Osteoblast (primary cell): ENCODE data around the gene PRRG2. TPM values are rescaled to one million over a fixed set of nuclear protein-coding genes. Genes with fewer than 3 reads are reported as not detected.

Source experiments
- DNase-seq: peaks from one replicate; pipeline ENCODE4 v3.0.0; 2011; ENCODE audit warnings: low spot score, mixed read lengths; ENCODE audit not compliant: insufficient read length; ENCODE audit errors: missing footprints
- H2AFZ ChIP-seq: 2 replicates; pipeline ENCODE4 v1.6.0; 2011; ENCODE audit warnings: mild to moderate bottlenecking, low read length
- H3K27ac ChIP-seq: 2 replicates; pipeline ENCODE4 v1.5.1; 2011; ENCODE audit warnings: mild to moderate bottlenecking, low read depth, low read length, moderate library complexity
- H3K27me3 ChIP-seq: 2 replicates; pipeline ENCODE4 v1.6.0; 2012; ENCODE audit warnings: mild to moderate bottlenecking, control low read depth, inconsistent platforms, low read length, moderate library complexity; ENCODE audit not compliant: insufficient read depth
- H3K36me3 ChIP-seq: 2 replicates; pipeline ENCODE4 v1.5.1; 2011; ENCODE audit warnings: mild to moderate bottlenecking, low read length, control low read depth, moderate library complexity; ENCODE audit not compliant: insufficient read depth
- H3K4me1 ChIP-seq: 2 replicates; pipeline ENCODE4 v1.5.1; 2011; ENCODE audit warnings: mild to moderate bottlenecking, low read length, control low read depth, moderate library complexity; ENCODE audit not compliant: insufficient read depth
- H3K4me2 ChIP-seq: 2 replicates; pipeline ENCODE4 v1.6.0; 2011; ENCODE audit warnings: mild to moderate bottlenecking, low read length; ENCODE audit not compliant: insufficient read depth
- H3K4me3 ChIP-seq: fragments of 200-600 bp; sonication (generic); 3 replicates; pipeline ENCODE4 v1.5.1; 2012; ENCODE audit warnings: mild to moderate bottlenecking, low read length, inconsistent platforms; ENCODE audit not compliant: insufficient read depth
- H3K79me2 ChIP-seq: 2 replicates; pipeline ENCODE4 v1.6.0; 2012; ENCODE audit warnings: mild to moderate bottlenecking, low read length, control low read depth, inconsistent platforms; ENCODE audit not compliant: insufficient read depth
- H3K9me3 ChIP-seq: 2 replicates; pipeline ENCODE4 v1.5.1; 2011; ENCODE audit warnings: low read depth, low read length, control low read depth
- H4K20me1 ChIP-seq: 2 replicates; pipeline ENCODE4 v1.6.0; 2012; ENCODE audit warnings: mild to moderate bottlenecking, low read length, control low read depth; ENCODE audit not compliant: insufficient read depth
- CTCF ChIP-seq: IDR thresholded peaks from 2 replicates; pipeline ENCODE4 v1.5.1; 2011; ENCODE audit warnings: mild to moderate bottlenecking, low read depth, low read length, moderate library complexity; ENCODE audit errors: extremely low read depth
- total RNA-seq: library from RNA; depleted of rRNA; stranded (reverse); fragments of >200 nt; gene quantifications from 2 replicates; pipeline ENCODE4 v1.2.3, GENCODE V29; 2012

The PRRG2 gene
- total RNA-seq, 1 donor = under 0.01 TPM

GRCh38 chr19:49542446-49542845, 38.7 kb upstream of the PRRG2 start:
- H4K20me1 ChIP-seq = peaks cover 5% of the 10 kb centered on the region
- no peaks in the 10 kb centered on the region for H3K4me1 ChIP-seq
- peak; percentile 81 for DNase-seq
- H2AFZ ChIP-seq = no peak overlapping the region
- no peaks in the 10 kb centered on the region for H3K79me2 ChIP-seq
- no peaks in the 10 kb centered on the region for H3K27me3 ChIP-seq
- no peak for TF ChIP-seq CTCF
- H3K4me3 ChIP-seq = no peak overlapping the region
- H3K4me2 ChIP-seq = no peak overlapping the region
- no peak overlapping the region for H3K27ac ChIP-seq
- no peaks in the 10 kb centered on the region for H3K9me3 ChIP-seq
- H3K36me3 ChIP-seq = peaks cover 59% of the 10 kb centered on the region

- Histone ChIP-seq H2AFZ (no peak overlapping the region), H3K4me3 (no peak overlapping the region), H3K9me3 (no peaks in the 10 kb centered on the region), H3K79me2 (no peaks in the 10 kb centered on the region), H3K27me3 (no peaks in the 10 kb centered on the region), H3K36me3 (peaks cover 55% of the 10 kb centered on the region), H3K4me1 (no peaks in the 10 kb centered on the region), H3K4me2 (no peak overlapping the region), H3K27ac (no peak overlapping the region), H4K20me1 (peaks cover 5% of the 10 kb centered on the region)
- TF ChIP-seq CTCF = no peak
- peak; percentile 41 for DNase-seq
Measured at GRCh38 chr19:49543032-49543431, 38.1 kb upstream of the PRRG2 start.

GRCh38 chr19:49544154-49544553, 37.0 kb upstream of the PRRG2 start:
- no peak overlapping the region for H2AFZ ChIP-seq
- H3K36me3 ChIP-seq = peaks cover 53% of the 10 kb centered on the region
- no peak for TF ChIP-seq CTCF
- H3K4me1 ChIP-seq = no peaks in the 10 kb centered on the region
- no peaks in the 10 kb centered on the region for H3K79me2 ChIP-seq
- H3K27ac ChIP-seq = no peak overlapping the region
- DNase-seq = peak; percentile 59
- H3K27me3 ChIP-seq = no peaks in the 10 kb centered on the region
- H4K20me1 ChIP-seq = peaks cover 1% of the 10 kb centered on the region
- no peak overlapping the region for H3K4me3 ChIP-seq
- H3K4me2 ChIP-seq = no peak overlapping the region
- H3K9me3 ChIP-seq = no peaks in the 10 kb centered on the region

- peak; percentile 95 for DNase-seq
- Histone ChIP-seq H4K20me1 (no peaks in the 10 kb centered on the region), H3K27me3 (no peaks in the 10 kb centered on the region), H3K4me3 (no peak overlapping the region), H2AFZ (no peak overlapping the region), H3K4me2 (no peak overlapping the region), H3K4me1 (no peaks in the 10 kb centered on the region), H3K79me2 (no peaks in the 10 kb centered on the region), H3K9me3 (no peaks in the 10 kb centered on the region), H3K36me3 (peaks cover 40% of the 10 kb centered on the region), H3K27ac (peak overlapping the region; percentile 11)
- peak; percentile 92 for TF ChIP-seq CTCF
Measured at GRCh38 chr19:49546825-49547565, 34.1 kb upstream of the PRRG2 start.
